Activated CD8-positive, alpha-beta T cell treated with anti-CD3 and anti-CD28 coated beads for 36 hours (primary cell): ENCODE measurements around the gene AMY1B. TPM values are rescaled to one million over a fixed set of nuclear protein-coding genes. Genes with fewer than 3 reads are reported as not detected.
"Not testable (repeated sequence)": the region's sequence is repeated elsewhere in the genome, so short reads cannot be mapped to it uniquely, and the experiment has no call there.

Experiments
- ATAC-seq: fragments of 200-7000 bp; cut with Tn5 transposase; one replicate; pipeline ENCODE4 v1.10.0; 2021; ENCODE audit warnings: mild to moderate bottlenecking, moderate library complexity
- CTCF ChIA-PET: fragments of 350-600 bp; sonication (Branson Sonifier 250); formaldehyde crosslinking; loops from one replicate; lab custom pipeline; 2021; ENCODE audit warnings: antibody characterized with exemption; lab: Charles Lee
- POLR2A ChIA-PET: fragments of 350-600 bp; sonication (Branson Sonifier 250); formaldehyde crosslinking; loops from one replicate; lab custom pipeline; 2021; ENCODE audit warnings: antibody characterized with exemption; lab: Charles Lee
- DNase-seq: peaks from one replicate; pipeline ENCODE4 v3.0.0-alpha.2; 2020
- H3K27ac Mint-ChIP-seq: one replicate; pipeline ENCODE4 v1.8.0; 2021; ENCODE audit warnings: mild to moderate bottlenecking, mixed read lengths
- H3K27me3 Mint-ChIP-seq: one replicate; pipeline ENCODE4 v1.8.0; 2021; ENCODE audit warnings: mixed read lengths
- H3K36me3 Mint-ChIP-seq: one replicate; pipeline ENCODE4 v1.8.0; 2021; ENCODE audit warnings: low read depth, mixed read lengths
- H3K4me1 Mint-ChIP-seq: one replicate; pipeline ENCODE4 v1.8.0; 2021; ENCODE audit warnings: low read depth, mixed read lengths
- H3K4me3 Mint-ChIP-seq: one replicate; pipeline ENCODE4 v1.8.0; 2021; ENCODE audit warnings: mild to moderate bottlenecking, moderate library complexity, mixed read lengths
- H3K9me3 Mint-ChIP-seq: one replicate; pipeline ENCODE4 v1.8.0; 2021; ENCODE audit warnings: mixed read lengths
- intact Hi-C: fragments of 100-400 bp; cut with micrococcal nuclease; formaldehyde crosslinking; loops from one replicate; pipeline ENCODE4 v1.10.0; 2022
- total RNA-seq, 2 experiments: library from RNA; stranded (reverse); gene quantifications; one replicate each; pipeline ENCODE4 v1.2.3, GENCODE V29; 2021

AMY1B gene
- total RNA-seq, result not detected

DNA sequence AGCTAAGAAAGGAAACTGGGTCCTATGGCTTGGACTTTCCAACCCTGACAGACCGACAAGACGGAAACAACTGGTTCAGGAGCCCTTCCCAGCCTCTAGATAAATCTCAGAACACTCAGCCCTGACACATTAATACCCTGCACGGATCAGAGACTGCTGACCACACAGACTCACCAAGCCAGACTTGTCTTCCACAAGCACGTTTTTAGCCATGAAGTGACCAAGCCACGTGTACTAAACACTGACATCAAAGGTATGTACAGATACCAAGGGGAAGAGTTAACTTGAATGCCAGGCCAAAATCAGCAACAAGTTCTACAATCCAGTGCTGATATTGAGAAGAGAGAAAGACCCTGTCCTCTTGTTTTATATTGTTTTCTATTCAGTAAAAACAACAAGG is at the start of gene AMY1B:
Gene AMY1B, minus strand, starts transcription at position 101 of the 400 bp plus-strand sequence. CDS start 571 bp downstream, outside the sequence.
- DNase-seq, H3K4me3 Mint-ChIP-seq, POLR2A ChIA-PET, CTCF ChIA-PET, ATAC-seq, H3K9me3 Mint-ChIP-seq, H3K36me3 Mint-ChIP-seq, H3K4me1 Mint-ChIP-seq, intact Hi-C loops, H3K27me3 Mint-ChIP-seq, H3K27ac Mint-ChIP-seq: not testable (repeated sequence)

DNA sequence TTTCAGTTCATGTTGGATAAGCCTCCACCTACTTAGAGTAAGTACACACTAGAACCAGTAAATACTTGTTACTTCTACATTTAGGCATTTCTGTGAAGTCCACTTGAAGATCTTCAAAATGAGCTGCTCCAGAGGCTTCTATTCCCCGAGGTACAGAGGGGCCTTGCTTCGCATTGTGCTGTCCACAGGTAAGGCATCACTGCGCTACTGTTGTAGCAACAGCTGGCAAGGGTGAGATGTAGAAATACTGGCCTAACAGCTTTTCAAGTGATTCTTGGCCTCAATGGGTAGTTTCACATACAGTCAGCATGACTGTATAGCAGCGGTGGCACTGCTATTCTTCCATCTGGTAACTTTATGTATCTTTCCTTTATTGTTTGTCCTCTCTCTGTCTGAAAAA is 49.0 kb upstream of the AMY1B start:
- H3K4me1 Mint-ChIP-seq, result not testable (repeated sequence)

DNA sequence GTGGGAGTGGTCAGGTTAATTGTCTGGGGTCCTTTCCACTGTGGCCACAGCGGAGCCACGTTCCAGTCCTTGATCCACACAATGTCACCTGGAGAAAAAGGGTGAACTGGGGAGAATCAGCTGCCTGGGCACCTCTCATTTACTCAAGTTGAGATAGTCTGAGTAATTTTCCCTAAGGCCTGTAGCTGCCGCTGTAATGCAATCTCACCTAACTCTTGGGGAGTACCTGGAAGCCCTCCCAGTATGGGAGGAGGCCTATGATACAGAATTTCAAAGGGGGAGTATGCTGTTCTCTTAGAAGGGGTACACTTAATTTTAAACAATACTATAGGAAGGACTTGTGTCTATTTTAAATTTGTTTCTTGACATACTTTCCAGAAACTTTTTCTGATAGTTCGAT is 48.4 kb upstream of the AMY1B start:
- ATAC-seq, H3K27me3 Mint-ChIP-seq, intact Hi-C loops, H3K27ac Mint-ChIP-seq, H3K36me3 Mint-ChIP-seq, H3K4me3 Mint-ChIP-seq, POLR2A ChIA-PET, CTCF ChIA-PET, H3K9me3 Mint-ChIP-seq, H3K4me1 Mint-ChIP-seq, DNase-seq: not testable (repeated sequence)

More for the DNA sequence above, 49.0 kb upstream of the AMY1B start:
- POLR2A ChIA-PET, H3K27ac Mint-ChIP-seq, CTCF ChIA-PET, H3K9me3 Mint-ChIP-seq, ATAC-seq, H3K27me3 Mint-ChIP-seq, DNase-seq, intact Hi-C loops, H3K36me3 Mint-ChIP-seq, H3K4me3 Mint-ChIP-seq: not testable (repeated sequence)

DNA sequence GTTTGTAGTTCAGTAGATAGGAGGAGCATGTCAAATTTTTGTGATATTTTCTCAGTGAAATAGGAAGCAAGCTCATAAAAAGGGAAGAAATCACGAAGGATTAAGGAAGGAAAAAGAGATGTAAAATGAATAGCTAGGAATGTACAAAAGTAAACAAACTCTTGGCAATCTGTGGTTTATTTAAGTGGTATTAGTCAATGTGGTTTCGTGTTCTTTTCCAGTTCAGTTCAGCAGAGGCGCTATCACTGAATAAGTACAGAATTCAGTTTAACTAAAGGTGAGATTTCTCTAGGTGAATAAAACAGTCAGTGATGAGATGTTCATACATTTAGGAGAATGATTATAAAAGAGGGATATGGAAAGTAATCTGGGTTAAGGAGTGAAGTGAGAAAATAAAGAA is 42.0 kb upstream of the AMY1B start:
- H3K27me3 Mint-ChIP-seq, DNase-seq, H3K4me1 Mint-ChIP-seq, POLR2A ChIA-PET, intact Hi-C loops, ATAC-seq, H3K4me3 Mint-ChIP-seq, H3K27ac Mint-ChIP-seq, H3K9me3 Mint-ChIP-seq, H3K36me3 Mint-ChIP-seq, CTCF ChIA-PET: not testable (repeated sequence)

GRCh38 chr1:103735334-103735733 is 39.3 kb upstream of the AMY1B start:
- not testable (repeated sequence) for H3K27ac Mint-ChIP-seq

DNA sequence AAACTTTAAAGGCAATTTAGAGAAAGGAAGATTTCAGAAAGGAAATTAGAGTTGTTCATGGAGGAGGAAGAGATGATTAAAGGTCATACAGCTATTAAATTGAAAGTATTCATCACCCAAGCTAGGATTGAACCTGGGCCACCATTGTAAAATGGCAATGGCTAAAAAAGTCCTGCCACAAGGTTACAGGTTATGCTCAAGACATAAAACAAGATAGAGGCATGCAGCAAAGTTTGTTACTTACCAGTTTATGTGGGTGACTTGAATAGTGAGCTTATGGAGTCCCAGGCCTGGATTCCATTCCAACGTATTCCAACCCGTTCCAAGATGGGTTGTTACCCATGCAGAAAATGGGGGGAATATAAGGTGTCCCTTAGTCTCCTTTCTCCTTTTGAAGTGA is 25.5 kb upstream of the AMY1B start:
- H3K27ac Mint-ChIP-seq, intact Hi-C loops, H3K9me3 Mint-ChIP-seq, H3K4me3 Mint-ChIP-seq, H3K27me3 Mint-ChIP-seq, ATAC-seq, CTCF ChIA-PET, H3K36me3 Mint-ChIP-seq, H3K4me1 Mint-ChIP-seq, POLR2A ChIA-PET, DNase-seq: not testable (repeated sequence)

More at GRCh38 chr1:103735334-103735733, 39.3 kb upstream of the AMY1B start:
- intact Hi-C loops, H3K4me1 Mint-ChIP-seq, H3K4me3 Mint-ChIP-seq, CTCF ChIA-PET, H3K36me3 Mint-ChIP-seq, DNase-seq, ATAC-seq, H3K27me3 Mint-ChIP-seq, H3K9me3 Mint-ChIP-seq, POLR2A ChIA-PET: not testable (repeated sequence)

- H3K4me3 Mint-ChIP-seq, H3K9me3 Mint-ChIP-seq, DNase-seq, H3K27me3 Mint-ChIP-seq, intact Hi-C loops, H3K4me1 Mint-ChIP-seq, CTCF ChIA-PET, POLR2A ChIA-PET, ATAC-seq, H3K36me3 Mint-ChIP-seq, H3K27ac Mint-ChIP-seq: not testable (repeated sequence)
These were observed 21.4 kb upstream of the AMY1B start for GRCh38 chr1:103717404-103717803.

DNA sequence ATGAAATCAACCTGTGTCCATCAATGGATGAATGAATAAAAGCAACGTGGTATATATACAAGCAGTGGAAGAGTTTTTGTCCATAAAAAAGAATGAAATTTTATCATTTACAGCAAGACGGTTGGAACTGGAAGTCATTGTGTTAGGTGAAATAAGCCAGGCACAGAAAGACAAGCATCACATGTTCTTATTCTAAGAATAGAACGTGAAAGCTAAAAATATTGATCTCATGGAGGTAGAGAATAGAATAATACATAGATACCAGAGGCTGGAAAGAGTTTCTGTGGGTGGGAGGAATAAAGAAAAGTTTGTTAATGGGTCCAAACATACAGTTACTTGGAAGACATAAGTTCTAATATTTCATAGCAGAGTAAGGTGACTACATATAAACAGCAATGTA is 14.4 kb upstream of the AMY1B start:
- H3K9me3 Mint-ChIP-seq, POLR2A ChIA-PET, H3K27ac Mint-ChIP-seq, H3K27me3 Mint-ChIP-seq, ATAC-seq, H3K4me1 Mint-ChIP-seq, H3K4me3 Mint-ChIP-seq, H3K36me3 Mint-ChIP-seq, CTCF ChIA-PET, DNase-seq, intact Hi-C loops: not testable (repeated sequence)

DNA sequence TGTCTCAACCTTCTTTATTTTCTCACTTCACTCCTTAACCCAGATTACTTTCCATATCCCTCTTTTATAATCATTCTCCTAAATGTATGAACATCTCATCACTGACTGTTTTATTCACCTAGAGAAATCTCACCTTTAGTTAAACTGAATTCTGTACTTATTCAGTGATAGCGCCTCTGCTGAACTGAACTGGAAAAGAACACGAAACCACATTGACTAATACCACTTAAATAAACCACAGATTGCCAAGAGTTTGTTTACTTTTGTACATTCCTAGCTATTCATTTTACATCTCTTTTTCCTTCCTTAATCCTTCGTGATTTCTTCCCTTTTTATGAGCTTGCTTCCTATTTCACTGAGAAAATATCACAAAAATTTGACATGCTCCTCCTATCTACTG is 11.7 kb upstream of the AMY1B start:
- intact Hi-C loops, POLR2A ChIA-PET, H3K36me3 Mint-ChIP-seq, CTCF ChIA-PET, H3K27ac Mint-ChIP-seq, H3K4me3 Mint-ChIP-seq, H3K27me3 Mint-ChIP-seq, H3K9me3 Mint-ChIP-seq, H3K4me1 Mint-ChIP-seq, DNase-seq, ATAC-seq: not testable (repeated sequence)

- H3K36me3 Mint-ChIP-seq, H3K27ac Mint-ChIP-seq, CTCF ChIA-PET, H3K4me3 Mint-ChIP-seq, POLR2A ChIA-PET, H3K4me1 Mint-ChIP-seq, H3K27me3 Mint-ChIP-seq, H3K9me3 Mint-ChIP-seq, intact Hi-C loops, ATAC-seq, DNase-seq: not testable (repeated sequence)
These were observed 5.2 kb upstream of the AMY1B start for GRCh38 chr1:103701256-103701655.

DNA sequence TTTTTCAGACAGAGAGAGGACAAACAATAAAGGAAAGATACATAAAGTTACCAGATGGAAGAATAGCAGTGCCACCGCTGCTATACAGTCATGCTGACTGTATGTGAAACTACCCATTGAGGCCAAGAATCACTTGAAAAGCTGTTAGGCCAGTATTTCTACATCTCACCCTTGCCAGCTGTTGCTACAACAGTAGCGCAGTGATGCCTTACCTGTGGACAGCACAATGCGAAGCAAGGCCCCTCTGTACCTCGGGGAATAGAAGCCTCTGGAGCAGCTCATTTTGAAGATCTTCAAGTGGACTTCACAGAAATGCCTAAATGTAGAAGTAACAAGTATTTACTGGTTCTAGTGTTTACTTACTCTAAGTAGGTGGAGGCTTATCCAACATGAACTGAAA is 4.7 kb upstream of the AMY1B start:
- intact Hi-C loops, H3K4me1 Mint-ChIP-seq, H3K4me3 Mint-ChIP-seq, H3K36me3 Mint-ChIP-seq, H3K27ac Mint-ChIP-seq, CTCF ChIA-PET, H3K9me3 Mint-ChIP-seq, H3K27me3 Mint-ChIP-seq, DNase-seq, POLR2A ChIA-PET, ATAC-seq: not testable (repeated sequence)

DNA sequence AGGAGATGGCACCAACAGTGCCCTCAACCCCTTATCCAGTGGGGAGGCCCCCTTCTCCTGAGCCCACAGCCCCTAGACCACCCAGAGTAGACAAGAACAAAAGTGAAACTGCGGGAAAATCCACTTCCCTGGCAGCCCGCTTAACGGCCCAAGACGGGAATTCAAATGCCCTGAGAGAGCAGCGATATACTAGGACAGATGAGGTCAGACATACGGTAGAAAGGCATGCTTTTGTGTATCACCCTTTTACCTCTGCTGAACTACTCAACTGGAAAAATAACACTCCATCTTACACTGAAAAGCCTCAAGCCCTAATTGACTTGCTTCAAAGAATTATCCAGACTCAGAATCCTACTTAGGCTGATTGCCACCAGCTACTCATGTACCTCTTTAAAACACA is 1.4 kb upstream of the AMY1B start:
- DNase-seq, H3K27me3 Mint-ChIP-seq, H3K27ac Mint-ChIP-seq, ATAC-seq, CTCF ChIA-PET, H3K4me3 Mint-ChIP-seq, H3K9me3 Mint-ChIP-seq, H3K36me3 Mint-ChIP-seq, intact Hi-C loops, H3K4me1 Mint-ChIP-seq, POLR2A ChIA-PET: not testable (repeated sequence)

- DNase-seq, H3K27ac Mint-ChIP-seq, H3K27me3 Mint-ChIP-seq, H3K4me1 Mint-ChIP-seq, H3K36me3 Mint-ChIP-seq, H3K4me3 Mint-ChIP-seq, intact Hi-C loops, POLR2A ChIA-PET, ATAC-seq, CTCF ChIA-PET, H3K9me3 Mint-ChIP-seq: not testable (repeated sequence)
These were observed 19.7 kb downstream of the AMY1B start for GRCh38 chr1:103676335-103676734.
